ENCODE data around the gene HLA-DRB1.
"Not testable (repeated sequence)": the region's sequence is repeated elsewhere in the genome, so short reads cannot be mapped to it uniquely, and the experiment has no call there.

Gene HLA-DRB1

DNA sequence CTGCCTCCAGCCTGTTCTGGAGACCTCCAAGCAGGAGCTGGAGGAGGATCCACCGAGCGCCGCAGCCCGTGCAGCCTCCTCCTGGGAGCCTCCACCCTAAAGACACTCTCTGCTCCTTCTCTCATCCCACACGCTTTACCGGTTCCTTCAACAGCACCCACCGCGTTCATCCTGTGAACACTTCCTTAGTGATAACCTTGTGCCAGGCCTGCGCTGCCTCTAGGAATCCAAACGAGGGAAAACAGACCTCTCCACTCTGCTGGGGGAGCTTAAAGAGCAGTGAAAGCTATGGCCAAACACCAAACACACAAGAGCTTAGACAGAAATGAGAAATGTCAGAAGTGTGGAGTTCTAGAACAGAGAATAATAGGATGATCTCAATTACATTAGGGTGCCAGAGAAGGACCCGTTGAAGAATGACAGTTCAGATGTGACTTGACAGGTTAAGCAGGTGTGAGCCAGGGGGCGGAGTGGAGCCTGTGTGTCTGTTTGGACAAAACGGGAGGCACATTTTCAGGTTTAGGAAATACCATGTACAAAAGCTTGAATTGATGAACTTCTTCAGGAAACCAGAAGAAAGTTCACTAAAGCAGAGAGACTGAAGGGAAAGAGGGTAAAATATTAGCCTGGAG, 31.1 kb downstream of the HLA-DRB1 start:
- no peak for DNase-seq (ENCODE audit: low spot score)

DNA sequence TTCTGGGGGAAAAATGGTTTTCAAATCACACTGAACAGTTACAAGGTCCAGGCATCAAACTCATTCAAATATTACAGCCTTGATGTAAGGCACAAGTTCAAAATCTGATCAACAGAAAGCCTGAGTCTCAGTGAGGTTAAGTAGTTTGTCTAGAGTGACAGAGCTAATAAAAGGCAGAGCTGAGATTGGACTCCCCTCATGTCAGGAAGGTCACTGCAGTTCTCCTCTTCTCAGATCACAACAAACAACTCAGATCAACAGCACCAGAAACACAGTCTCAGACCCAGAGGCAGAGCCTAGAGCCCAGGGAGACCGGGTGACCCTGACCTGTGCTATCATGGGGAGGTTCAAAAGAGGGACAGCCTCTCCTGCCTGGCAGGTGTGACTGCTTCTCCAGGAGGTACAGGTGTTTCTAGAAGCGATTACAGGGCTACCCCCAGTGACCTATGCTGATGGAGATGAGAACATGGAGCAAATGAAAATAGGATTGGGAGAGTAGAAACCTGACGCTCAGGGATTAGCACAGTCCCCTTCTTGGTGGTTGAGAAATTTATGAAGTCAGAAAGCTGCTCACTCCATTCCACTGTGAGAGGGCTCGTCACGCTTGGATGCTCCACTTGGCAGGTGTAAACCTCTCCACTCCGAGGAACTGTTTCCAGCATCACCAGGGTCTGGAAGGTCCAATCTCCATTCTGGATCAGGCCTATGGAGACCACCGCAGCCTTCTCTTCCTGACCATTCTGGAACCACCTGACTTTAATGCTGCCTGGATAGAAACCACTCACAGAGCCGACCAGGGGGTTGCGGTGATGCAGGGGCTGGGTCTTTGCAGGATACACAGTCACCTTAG, 35.3 kb downstream of the HLA-DRB1 start:
- no peak for DNase-seq (ENCODE audit: low spot score)

DNA sequence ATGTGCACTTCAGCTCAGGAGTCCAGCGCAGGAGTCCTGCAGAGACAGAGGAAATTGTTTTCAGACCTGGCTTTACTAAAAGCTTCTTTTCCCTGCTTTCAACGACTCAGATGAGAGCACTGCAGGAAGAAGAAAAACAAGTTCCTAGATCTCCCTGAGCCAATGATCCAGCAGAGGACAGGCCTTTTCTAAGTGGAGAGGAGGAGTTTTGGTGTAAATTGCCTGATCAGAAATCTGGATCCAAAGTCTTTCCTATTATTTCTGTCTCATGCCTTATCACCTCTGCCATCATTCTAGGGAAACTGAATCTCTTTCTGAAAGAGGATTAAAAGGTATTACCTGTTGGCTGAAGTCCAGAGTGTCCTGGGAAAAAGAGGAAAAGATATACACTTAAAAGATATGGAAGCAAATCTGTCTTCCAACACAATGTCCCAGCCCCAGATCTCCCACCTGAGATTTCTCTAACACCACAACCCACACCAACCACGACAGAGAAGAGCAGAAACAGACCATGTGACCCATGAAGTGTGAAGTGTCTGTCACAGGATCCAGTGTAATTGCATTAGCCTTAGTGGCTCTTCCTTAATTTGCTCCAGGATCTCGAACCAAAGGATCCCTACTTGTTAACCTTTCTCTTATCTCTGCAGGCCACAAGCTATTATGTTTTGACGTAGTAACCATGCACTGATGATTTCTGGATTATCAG, 36.5 kb downstream of the HLA-DRB1 start:
- DNase-seq (ENCODE audit: low spot score): no peak

DNA sequence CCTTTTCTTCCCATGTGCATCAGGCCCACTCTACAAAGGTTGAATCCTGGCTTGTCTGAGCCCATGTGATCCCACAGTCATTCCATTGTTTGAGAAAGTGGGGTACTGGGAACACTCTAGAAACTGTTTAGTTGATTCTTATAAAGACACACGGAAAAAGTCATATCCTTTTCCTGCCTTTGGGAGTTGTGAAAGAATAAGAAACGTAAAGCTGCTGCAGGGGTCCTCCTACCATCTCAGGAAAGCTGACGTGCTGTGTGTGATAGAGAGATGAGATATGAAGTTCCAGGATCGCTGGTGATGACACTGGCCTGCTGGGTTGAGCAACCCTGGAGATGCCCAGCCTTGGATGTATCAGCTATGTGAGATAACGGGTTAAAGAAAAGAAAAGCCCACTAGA, 38.2 kb downstream of the HLA-DRB1 start:
- no peak for DNase-seq (ENCODE audit: low spot score)

DNA sequence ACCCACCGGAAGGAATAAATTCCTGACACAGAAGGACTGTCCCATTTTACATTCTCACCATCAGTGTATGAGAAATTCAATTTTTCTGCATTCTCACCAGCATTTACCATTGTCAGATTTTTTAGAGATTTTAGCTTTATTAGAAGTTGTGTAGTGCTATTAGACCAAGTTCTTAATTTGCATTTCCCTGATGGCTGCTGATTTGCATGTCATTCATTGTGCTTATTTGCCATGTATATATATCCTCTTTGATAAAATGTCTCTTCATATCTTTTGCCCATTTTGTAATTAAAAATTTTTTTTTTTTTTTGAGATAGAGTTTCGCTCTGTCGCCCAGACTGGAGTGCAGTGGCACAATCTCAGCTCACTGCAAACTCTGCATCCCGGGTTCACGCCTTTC, 49.8 kb downstream of the HLA-DRB1 start:
- DNase-seq (ENCODE audit: low spot score): no peak

DNA sequence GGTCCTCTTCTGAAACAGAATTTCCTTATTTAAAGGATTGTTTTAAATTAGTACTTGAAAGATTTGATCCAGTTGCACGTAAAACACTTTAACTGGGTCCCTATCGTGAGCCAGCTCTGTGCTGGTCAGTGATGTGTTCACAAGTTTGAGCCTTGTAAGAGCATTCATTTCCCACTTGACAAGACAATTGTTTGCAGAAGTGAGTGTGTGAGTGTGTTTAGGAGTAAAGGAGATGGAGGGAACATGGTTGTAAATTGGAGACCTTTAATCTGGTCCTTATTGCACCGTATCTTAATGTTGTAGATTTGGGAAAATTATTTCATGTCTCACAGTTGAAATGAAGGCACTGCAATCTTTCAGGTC, 59.2 kb downstream of the HLA-DRB1 start:
- DNase-seq (ENCODE audit: low spot score): not testable (repeated sequence)

DNA sequence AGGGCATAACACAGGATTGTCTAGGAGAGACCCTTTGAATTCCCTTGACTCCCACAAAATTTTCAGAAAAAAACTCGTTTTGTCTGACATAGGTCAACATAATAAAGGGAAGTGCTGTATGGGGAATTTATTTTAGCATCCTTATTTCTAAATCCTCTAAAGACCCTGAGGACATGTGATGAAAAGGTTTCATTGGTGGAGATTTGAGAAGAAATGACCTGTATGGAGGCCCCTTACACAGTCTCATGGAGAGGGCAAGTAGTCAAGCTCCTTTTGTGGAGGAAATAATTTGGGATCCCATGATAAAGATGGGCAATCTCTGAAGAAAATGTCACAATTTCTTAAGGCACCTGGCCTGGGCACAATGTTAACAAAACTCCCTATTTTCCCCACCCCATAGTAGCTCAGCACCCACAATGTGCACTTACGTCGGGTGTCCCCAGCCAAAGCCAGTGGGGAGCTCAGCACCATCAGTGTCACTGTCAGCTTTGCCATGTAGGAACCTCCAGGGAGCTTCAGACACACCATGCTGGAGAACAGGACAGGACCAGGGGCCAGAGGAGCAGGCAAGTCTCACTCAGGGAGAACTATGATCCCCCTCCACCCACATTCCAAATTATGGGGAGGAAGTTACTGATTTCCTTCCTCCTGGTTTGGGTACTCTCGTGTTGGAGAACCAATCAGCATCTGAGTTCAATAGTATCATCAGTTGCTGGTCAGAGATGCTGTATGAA, 59.8 kb downstream of the HLA-DRB1 start, which contains the start of gene HLA-DRB5:
Gene HLA-DRB5, minus strand, starts transcription at position 591 of the 734 bp plus-strand sequence. Its CDS starts 63 bp downstream, at position 528.
- no peak for DNase-seq (ENCODE audit: low spot score)

Data from LoVo (cell line).